Spinal cord (tissue), 10 donors: ENCODE measurements around the gene ATP10A. TPM values are rescaled to one million over a fixed set of nuclear protein-coding genes. Genes with fewer than 3 reads are reported as not detected.

Experiments used
- DNase-seq, 6 donors: peaks; one replicate each; pipeline versions ENCODE4 v3.0.0 to v3.0.0-alpha.2; 2013 to 2015; ENCODE audit warnings: low spot score in 6 of 6, low read depth in 4 of 6
- H3K27ac ChIP-seq: one replicate; pipeline ENCODE4 v1.5.1; 2013; ENCODE audit warnings: low read depth, low read length, control low read depth
- H3K27me3 ChIP-seq: one replicate; pipeline ENCODE4 v1.6.1; 2013; ENCODE audit warnings: low read length; ENCODE audit not compliant: control insufficient read depth, insufficient read depth
- H3K36me3 ChIP-seq: one replicate; pipeline ENCODE4 v1.6.1; 2013; ENCODE audit warnings: low read length; ENCODE audit not compliant: control insufficient read depth, insufficient read depth
- H3K4me1 ChIP-seq: one replicate; pipeline ENCODE4 v1.6.1; 2013; ENCODE audit warnings: low read length; ENCODE audit not compliant: control insufficient read depth, insufficient read depth
- H3K4me3 ChIP-seq: one replicate; pipeline ENCODE4 v1.5.1; 2013; ENCODE audit warnings: low read depth, low read length, control low read depth
- H3K9me3 ChIP-seq: one replicate; pipeline ENCODE4 v1.6.1; 2013; ENCODE audit warnings: low read length; ENCODE audit not compliant: control insufficient read depth, insufficient read depth
- WGBS: methylation state at CpG from one replicate; pipeline ENCODE4 v1.1.5; 2013; ENCODE audit warnings: missing lambda C conversion rate; ENCODE audit not compliant: insufficient coverage; 5-methylcytosine and 5-hydroxymethylcytosine counted together
- polyA plus RNA-seq, 2 donors: library from polyadenylated mRNA; unstranded; fragments of 120-200 nt; gene quantifications; one replicate each; pipeline ENCODE4 v1.2.1, GENCODE V29; 2013; ENCODE audit not compliant: insufficient read length in 2 of 2
- total RNA-seq, 2 donors: library from RNA; depleted of rRNA in 1 of 2; stranded (reverse); fragments of 120-200 nt in 1 of 2; fragments of >200 nt in 1 of 2; gene quantifications; one replicate each; pipeline versions ENCODE4 v1.2.3 to v1.2.4, GENCODE V29; 2013 to 2014
- donor health status: healthy.

Gene ATP10A
- total and polyA plus RNA-seq, 4 donors, result 3.6 to 5.4 (median 4.4) TPM

- no peak for DNase-seq
- Histone ChIP-seq H3K4me3 (no peak overlapping the region), H3K36me3 (no peaks in the 10 kb centered on the region), H3K27ac (no peak overlapping the region), H3K9me3 (no peaks in the 10 kb centered on the region), H3K4me1 (peaks cover 4% of the 10 kb centered on the region), H3K27me3 (no peaks in the 10 kb centered on the region)
- WGBS, result 89% methylated on average over 10 of the region's 18 CpGs
Observed at GRCh38 chr15:25733036-25733855, 129.9 kb downstream of the ATP10A start.

DNA sequence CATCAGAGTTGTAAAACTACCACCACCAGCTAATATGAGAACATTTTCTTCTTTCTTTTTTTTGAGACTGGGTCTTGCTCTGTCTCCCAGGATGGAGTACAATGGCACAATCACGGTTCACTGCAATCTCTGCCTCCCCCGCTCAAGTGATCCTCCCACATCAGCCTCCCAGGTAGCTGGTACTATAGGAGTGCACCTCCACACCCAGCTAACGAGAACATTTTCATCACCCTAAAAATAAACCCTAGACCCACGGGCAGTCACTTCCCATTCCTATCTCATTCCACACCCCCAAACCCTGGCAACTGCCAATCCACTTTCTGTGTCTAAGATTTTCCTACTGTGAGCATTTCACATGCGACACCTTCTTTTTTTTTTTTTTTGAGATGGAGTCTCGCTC lies 130.9 kb downstream of the ATP10A start:
- 96% methylated on average over 4 of the region's 6 CpGs for WGBS

DNA sequence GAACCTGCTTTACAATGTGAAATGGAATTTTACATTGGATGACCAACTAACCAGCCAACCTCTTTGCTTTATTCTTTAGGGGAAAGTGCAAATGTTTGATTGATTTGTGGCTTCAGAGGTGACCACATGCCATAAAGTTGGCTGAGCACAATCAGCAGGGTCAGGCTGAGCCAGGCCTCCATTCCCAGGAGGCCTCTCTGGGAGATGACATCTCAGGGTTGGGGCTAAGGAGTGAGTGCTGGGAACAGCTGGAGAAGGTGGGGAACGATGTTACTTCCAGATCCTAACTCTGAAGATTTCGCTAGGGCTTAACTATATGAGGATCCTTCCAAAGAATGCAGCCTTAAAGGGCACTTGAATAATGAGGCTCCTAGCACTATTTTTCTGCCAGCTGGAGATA lies 131.7 kb downstream of the ATP10A start:
- H3K9me3 ChIP-seq, result no peaks in the 10 kb centered on the region
- no peak overlapping the region for H3K4me3 ChIP-seq
- WGBS, result no CpG with 5 or more reads among the region's 2 CpGs
- H3K27me3 ChIP-seq, result no peaks in the 10 kb centered on the region
- H3K4me1 ChIP-seq, result no peaks in the 10 kb centered on the region
- no peak for DNase-seq
- H3K27ac ChIP-seq, result no peak overlapping the region
- H3K36me3 ChIP-seq, result no peaks in the 10 kb centered on the region

More for the DNA sequence above, 130.9 kb downstream of the ATP10A start:
- Histone ChIP-seq H3K36me3 (no peaks in the 10 kb centered on the region), H3K4me1 (no peaks in the 10 kb centered on the region), H3K27me3 (no peaks in the 10 kb centered on the region), H3K27ac (no peak overlapping the region), H3K4me3 (no peak overlapping the region), H3K9me3 (no peaks in the 10 kb centered on the region)
- no peak for DNase-seq

DNA sequence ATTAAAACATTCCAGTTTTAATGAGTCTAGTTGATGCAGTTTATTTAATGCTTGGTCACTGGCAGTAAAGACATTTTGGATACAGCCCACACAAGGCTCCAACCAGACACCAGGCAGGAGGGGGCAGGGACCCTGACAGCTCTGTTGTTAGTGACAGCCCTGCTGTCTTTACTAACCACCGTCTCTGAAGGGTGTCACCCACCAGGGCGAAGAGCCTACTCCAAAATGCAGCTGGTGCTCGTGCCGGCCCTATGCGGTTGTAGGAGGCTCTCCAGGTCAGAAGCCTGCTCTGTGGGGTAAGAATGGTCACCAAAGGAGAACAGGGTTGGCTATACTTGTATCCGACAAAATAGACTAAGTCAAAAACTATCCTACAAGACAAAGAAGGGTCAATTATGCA lies 132.2 kb downstream of the ATP10A start:
- WGBS, result 90% methylated on average over 4 of the region's 6 CpGs
- DNase-seq, result no peak
- Histone ChIP-seq H3K27ac (no peak overlapping the region), H3K9me3 (no peaks in the 10 kb centered on the region), H3K36me3 (no peaks in the 10 kb centered on the region), H3K4me1 (no peaks in the 10 kb centered on the region), H3K4me3 (no peak overlapping the region), H3K27me3 (no peaks in the 10 kb centered on the region)

DNA sequence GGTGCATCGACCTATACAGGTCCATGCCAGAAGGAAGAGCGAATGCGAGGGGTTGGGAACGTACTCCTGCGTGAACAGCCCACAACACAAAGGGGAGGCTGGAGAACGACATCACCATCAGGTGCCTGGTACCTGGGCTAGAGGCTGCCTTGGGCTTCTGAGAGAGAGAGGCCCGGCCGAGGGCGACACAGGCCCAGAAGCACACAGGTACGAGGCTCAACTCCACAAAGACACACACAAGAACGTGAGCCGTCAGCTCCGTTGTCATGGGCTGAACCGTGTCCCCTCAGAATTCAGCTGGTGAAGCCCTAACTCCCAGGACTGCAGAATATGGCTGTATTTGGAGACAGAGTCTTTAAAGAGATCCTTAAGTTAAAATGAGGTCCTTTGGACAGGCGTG lies 134.3 kb downstream of the ATP10A start:
- DNase-seq, result no peak
- H3K36me3 ChIP-seq, result no peaks in the 10 kb centered on the region
- H3K9me3 ChIP-seq, result no peaks in the 10 kb centered on the region
- no peaks in the 10 kb centered on the region for H3K27me3 ChIP-seq
- no peaks in the 10 kb centered on the region for H3K4me1 ChIP-seq
- no peak overlapping the region for H3K27ac ChIP-seq
- 98% methylated on average over 8 of the region's 15 CpGs for WGBS
- H3K4me3 ChIP-seq, result no peak overlapping the region

- no peaks in the 10 kb centered on the region for H3K9me3 ChIP-seq
- no peak for DNase-seq
- no peaks in the 10 kb centered on the region for H3K36me3 ChIP-seq
- H3K4me1 ChIP-seq, result no peaks in the 10 kb centered on the region
- WGBS, result 86% methylated on average over 13 of the region's 18 CpGs
- H3K4me3 ChIP-seq, result no peak overlapping the region
- no peaks in the 10 kb centered on the region for H3K27me3 ChIP-seq
- no peak overlapping the region for H3K27ac ChIP-seq
Observed at GRCh38 chr15:25727867-25728600, 135.1 kb downstream of the ATP10A start.

DNA sequence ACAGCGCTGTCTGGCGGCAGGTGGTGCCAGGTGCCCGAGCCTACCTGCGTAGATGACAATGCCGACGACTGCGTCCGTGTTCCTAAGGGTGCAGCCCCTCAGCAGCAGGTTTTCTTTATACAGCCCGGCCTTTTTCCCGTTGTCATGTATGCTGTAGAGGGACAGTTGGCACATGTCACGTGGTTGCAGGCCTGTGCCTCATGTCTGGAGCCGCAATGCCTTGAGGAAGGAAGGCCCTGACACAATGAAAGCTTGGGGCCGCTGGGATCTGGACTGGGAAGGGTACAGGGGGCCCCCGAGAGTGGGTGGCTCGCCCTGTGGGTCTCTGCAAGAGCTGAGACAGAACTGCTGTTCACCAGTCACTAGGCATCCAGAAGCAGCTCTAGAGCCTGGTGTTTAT lies 136.0 kb downstream of the ATP10A start:
- H3K27ac ChIP-seq, result no peak overlapping the region
- WGBS, result 94% methylated on average over 15 of the region's 15 CpGs
- no peak overlapping the region for H3K4me3 ChIP-seq
- no peak for DNase-seq
- no peaks in the 10 kb centered on the region for H3K4me1 ChIP-seq
- no peaks in the 10 kb centered on the region for H3K9me3 ChIP-seq
- no peaks in the 10 kb centered on the region for H3K36me3 ChIP-seq
- H3K27me3 ChIP-seq, result no peaks in the 10 kb centered on the region

DNA sequence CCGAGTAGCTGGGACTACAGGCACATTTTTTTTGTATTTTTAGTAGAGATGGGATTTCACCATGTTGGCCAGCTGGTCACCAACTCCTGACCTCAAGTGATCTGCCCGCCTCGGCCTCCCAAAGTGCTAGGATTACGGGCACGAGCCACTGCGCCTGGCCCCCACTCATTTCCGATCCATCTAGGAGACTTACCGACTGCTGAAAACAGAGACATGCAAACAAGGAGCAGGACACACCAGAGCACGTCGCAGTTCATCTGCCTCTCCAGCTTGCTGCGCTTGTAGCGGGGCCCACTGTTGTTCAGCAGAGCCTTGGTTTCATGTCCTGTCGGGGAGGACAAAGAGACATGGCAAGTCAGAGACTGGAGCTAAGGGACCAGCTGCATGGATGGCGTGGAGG lies 137.4 kb downstream of the ATP10A start:
- 92% methylated on average over 12 of the region's 14 CpGs for WGBS

GRCh38 chr15:25724899-25725298 lies 138.2 kb downstream of the ATP10A start:
- Histone ChIP-seq H3K27ac (no peak overlapping the region), H3K27me3 (no peaks in the 10 kb centered on the region), H3K4me1 (peaks cover 9% of the 10 kb centered on the region), H3K9me3 (no peaks in the 10 kb centered on the region), H3K36me3 (no peaks in the 10 kb centered on the region), H3K4me3 (no peak overlapping the region)
- no CpG with 5 or more reads among the region's 7 CpGs for WGBS
- DNase-seq, result no peak

More for the DNA sequence above, 137.4 kb downstream of the ATP10A start:
- Histone ChIP-seq H3K27me3 (no peaks in the 10 kb centered on the region), H3K36me3 (no peaks in the 10 kb centered on the region), H3K9me3 (no peaks in the 10 kb centered on the region), H3K4me3 (no peak overlapping the region), H3K4me1 (peaks cover 9% of the 10 kb centered on the region), H3K27ac (no peak overlapping the region)
- no peak for DNase-seq

- Histone ChIP-seq H3K36me3 (no peaks in the 10 kb centered on the region), H3K4me1 (peaks cover 29% of the 10 kb centered on the region), H3K27ac (no peak overlapping the region), H3K9me3 (no peaks in the 10 kb centered on the region), H3K27me3 (no peaks in the 10 kb centered on the region), H3K4me3 (no peak overlapping the region)
- WGBS, result 80% methylated on average over 1 of the region's 8 CpGs
- DNase-seq, result peak in 1 of 6 donors; percentile 52
Observed at GRCh38 chr15:25721605-25721955, 141.5 kb downstream of the ATP10A start.
